Bone marrow (tissue), 2 donors: ENCODE results near the gene ADH4.

Experiments used
- DNase-seq, 2 donors: peaks; one replicate each; lab custom pipeline; 2025; lab: John Stamatoyannopoulos, UW

ADH4 gene

GRCh38 chr4:99079625-99080295, 64.3 kb downstream of the ADH4 start:
- DNase-seq = no peak

- DNase-seq = no peak
These were observed 65.0 kb downstream of the ADH4 start for GRCh38 chr4:99078931-99079624.

- DNase-seq = no peak
These were observed 65.8 kb downstream of the ADH4 start for GRCh38 chr4:99078336-99078735.

- no peak for DNase-seq
These were observed 66.9 kb downstream of the ADH4 start for GRCh38 chr4:99077177-99077576.

GRCh38 chr4:99076292-99076976, 67.7 kb downstream of the ADH4 start:
- DNase-seq = no peak

GRCh38 chr4:99074816-99075215, 69.3 kb downstream of the ADH4 start:
- DNase-seq = no peak
